Measurements from ENCODE around the gene OTOF.

Gene OTOF

DNA sequence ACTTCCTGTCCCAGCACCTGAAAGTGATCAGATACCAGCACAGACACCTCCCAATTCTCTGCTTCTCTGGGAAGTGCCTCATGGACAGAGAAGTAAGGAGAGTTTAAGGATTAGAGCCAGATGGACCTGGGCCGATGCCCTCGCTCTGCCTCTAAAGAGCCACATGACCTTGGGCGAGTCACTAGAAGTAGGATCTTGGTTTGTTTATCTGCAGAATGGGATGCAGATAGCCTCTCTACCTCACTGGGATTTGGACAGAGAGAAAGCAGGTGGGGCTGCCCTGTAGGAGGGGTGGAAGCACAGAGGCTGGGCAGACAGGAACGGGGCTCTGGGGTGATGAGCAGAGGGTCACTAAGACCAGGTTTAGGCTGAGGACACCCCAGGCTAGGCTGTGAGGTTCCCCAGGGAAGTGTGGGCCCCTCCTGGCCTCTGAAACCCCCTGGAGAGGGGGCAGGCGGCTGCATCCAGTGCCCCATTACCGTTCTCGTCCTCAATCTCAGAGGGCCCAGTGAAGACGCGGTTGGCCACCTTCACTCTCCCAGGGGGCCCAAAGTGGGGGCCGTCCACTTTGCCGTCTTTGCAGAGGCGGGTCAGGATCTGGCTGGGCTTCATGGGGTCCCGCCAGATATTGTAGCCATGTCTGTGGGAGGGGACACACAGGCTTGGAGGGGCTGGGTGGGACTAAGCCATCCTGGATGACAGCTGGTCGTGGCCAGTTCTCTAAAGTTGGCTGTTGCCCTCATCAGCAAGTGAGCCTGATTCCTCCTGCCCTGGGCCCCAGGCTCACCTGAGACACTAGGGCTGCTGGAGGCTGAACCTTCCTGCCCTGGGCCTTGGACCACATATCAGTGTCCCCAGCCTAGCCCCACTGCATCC is 13.3 kb downstream of the OTOF start:
- no peak for DNase-seq

DNA sequence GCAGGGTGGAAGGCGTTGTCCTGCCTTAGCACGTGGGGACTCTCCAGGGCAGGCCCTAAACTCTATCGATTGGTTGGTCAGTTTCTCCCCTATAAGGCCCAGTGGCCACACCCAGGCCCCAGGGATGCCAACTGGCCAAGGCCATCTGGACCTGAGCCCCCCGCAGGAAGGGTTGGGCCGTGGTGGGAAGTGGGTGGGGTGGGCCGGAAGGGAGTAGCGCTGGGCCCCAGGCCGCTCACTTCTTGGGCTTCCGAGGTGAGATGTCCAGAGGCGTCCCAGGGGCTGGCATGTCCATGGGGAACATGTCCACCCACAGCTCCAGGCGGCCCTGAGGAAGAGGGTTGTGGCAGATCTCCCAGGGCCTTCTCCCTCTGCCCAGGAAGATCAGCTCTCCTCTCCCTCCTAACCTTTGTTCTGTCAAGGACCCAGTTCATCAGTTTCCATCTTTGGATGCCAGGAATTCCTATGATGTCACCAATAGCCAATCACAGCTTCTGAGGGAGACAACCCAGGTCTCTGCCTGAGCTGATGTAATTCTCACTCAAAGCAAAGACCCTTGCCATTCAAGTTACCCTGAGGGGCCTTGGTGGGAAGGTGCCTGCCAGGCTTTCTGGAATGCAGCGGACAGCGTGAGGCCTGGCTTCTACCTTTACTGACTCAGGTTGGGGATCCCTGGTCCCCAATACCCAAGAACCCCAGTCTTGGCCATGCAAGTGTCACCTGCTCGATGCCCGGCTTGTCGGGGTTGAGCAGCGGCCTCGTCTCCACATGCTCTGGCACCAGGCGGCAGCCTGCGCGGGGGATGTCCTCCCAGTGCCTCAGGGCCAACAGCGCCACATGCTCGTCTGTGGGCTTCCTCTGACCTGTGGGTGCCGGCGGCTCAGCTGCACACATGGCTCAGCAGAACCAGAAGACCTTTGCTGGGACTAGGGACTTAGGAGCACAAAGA is 14.4 kb downstream of the OTOF start:
- no peak for DNase-seq

DNA sequence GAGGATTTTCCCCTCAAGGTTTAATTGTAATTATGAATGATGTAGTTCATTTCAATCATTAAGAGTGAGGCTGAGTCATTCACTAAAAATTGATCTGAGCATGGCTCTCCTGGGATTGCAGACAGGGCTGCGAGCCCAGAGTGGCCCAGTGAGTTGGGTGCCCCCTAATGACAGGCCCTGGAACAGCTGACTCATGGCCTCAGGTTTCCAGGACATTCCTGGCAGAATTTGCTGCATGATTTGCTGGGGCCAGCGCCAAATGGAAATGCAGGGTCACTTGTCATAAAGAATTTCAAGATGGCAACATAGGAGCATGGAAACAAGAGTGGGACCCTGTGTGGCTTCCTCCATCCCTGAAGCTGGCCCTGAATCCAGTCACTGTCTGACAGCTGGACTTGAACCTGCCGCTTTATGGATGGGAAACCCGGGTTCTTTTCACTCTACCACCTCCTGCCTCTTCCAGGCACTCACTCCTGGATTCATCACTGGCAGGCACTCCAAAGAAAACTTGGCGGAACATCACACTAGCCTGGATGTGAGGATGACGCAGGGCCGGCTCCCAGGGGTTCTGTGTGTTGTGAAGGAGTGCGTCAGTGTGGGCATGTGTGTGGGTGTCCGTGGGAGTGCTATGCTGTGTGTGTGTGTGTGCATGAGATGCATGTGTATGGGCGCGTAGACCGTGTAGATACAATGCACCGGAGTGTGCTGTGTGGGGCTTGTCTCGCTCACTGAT is 15.2 kb downstream of the OTOF start:
- DNase-seq = no peak

DNA sequence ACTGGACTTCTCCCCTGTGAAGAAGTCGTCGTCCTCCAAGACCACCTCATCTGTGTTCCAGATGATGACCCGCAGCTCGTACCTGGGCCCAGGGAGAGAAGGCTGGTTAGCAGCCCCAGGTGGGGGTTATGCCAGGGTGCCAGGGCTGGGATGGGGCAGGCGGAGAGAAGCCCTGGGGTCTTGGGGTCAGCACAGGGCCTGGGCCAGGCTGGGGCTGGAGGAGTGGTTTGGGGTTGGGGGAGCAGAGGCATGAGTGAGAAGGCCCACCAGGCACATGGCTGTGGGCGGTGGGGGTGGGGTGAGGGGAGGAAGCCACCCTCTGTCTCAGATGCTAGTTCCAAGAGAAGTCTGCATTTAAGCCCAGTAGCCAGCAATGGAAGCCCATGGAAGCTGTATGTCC is 15.8 kb downstream of the OTOF start:
- DNase-seq = no peak

DNA sequence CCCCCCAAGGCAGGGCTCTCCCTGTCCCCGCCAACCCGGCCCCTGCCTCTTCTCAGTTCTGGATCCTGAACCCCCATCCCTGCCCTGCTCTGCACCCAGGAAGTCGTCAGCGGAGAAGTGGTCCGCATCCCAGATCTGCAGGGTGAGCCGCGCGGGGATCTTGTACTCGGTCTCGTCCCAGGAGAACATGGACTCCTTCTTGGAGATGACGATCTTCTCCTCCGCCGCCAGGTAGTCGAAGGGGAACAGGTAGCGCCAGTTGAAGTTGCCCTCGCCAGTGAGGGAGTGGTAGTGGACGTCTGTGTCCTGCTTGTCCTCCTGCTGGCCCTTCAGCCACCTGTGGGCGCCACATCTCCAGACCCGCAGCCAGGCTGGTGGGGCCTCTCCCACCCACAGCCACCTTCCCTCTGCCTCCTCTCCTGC is 16.3 kb downstream of the OTOF start:
- no peak for DNase-seq

DNA sequence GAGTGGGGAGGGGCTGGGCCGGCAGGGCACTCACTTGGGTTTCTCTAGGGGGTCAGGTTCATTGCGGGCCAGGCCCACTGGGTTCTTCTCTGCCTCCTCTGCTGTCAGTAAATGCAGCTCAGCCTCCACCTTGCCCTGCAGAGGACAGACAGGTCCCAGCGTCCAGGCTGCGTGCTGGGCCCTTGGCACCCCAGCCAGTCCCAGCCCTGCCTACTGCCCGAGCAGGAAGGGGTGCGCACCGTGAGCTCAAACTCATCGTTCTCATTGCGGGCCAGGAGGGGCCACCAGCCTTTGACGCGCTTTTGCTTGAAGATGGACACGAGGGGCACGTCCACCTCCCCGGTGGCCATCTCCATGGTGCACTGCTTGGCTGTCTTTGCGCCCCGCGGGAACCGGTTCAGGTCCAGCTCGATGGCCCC is 17.3 kb downstream of the OTOF start:
- no peak for DNase-seq

DNA sequence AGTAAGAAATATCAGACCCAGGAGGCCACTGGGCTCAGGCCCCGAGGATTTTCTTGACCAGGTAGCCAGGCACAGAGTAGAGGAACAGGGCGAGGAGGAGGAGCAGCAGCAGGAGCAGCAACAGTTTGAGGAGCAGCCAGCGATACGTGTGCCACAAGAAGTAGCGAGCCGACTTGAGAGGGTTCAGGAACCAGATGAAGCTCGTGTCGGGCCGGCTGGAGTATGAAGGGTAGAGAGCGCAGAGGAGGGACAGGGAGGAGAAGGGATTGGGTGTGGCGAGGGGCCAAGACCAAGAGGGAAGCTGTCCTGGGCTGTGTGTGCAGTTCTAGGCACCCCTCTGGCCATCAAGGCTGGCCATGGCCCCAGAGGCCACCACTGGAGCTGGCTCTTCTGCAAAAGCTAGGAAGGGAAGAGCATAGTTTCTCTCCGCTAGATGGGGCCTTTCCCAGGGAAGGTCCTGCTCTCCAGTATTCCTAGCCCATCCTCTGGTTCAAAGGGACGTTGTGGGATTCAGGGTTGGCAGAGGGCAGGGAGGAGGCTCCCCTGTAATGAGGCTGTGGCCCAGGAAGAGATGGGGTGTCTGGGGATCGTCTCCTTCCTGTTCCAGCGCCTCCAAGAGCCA is 17.8 kb downstream of the OTOF start:
- no peak for DNase-seq

DNA sequence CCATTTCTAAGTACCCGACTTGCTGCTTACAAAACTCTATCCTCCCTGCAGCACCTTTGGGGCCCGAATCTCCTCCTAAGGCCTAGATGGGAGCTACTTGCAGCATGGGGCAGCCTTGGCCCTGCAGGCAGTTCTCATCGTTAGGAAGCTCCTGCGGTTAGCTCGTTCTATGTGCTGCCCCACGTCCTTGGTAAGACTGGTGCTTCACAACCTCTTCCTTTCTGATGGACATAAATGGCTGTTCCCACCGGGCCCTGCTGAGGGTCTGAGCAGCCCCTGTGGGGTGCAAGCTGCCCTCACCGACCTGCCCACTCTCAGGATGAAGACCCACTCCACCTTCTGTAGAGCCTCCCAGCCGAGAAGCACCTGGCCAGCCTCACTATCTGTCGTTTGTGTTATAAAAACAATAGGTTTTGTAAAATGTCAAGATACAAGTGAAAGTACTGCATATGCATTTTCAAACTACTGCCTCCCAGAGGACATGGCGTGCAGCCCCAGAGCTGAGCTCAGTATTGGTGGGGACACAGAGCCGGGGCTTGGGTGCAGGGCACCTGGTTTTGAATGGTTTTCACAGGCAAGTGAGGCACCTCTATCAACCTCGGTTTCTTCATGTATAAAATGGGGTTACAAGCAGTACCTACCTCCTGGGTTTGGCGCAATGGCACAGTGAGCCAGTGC is 19.4 kb downstream of the OTOF start:
- DNase-seq = no peak

DNA sequence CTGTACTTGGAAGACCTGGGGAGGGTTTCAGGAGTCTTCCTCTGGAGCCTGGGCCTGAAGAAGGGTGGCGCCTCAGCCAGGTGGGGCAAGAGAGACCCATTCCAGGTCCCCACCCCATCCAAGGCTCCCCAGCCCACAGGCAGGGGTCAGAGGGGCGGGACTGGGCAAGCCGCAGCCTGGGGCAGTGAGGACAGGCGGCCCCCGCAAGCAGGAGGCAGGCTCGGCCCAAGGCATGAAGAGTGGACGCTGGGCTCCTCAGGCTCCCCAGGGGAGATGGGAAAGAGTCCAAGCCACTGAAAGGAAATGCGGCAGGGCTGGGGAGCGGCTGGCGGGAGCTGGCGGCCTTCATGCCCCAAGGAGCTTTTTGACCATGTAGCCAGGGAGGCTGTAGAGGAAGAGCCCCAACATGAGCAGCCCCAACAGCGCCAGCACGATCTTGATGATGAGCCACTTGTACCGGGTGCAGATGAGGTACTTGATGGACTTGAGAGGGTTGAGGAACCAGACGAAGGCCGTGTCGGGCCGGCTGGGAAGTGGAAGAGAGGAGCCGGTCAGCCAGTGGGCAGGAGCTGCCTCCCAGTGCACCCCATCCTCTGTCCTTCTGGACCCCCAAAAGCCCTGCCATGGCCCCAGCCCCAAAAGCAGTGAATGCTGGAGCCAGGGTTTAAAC is 20.1 kb downstream of the OTOF start:
- DNase-seq = no peak

DNA sequence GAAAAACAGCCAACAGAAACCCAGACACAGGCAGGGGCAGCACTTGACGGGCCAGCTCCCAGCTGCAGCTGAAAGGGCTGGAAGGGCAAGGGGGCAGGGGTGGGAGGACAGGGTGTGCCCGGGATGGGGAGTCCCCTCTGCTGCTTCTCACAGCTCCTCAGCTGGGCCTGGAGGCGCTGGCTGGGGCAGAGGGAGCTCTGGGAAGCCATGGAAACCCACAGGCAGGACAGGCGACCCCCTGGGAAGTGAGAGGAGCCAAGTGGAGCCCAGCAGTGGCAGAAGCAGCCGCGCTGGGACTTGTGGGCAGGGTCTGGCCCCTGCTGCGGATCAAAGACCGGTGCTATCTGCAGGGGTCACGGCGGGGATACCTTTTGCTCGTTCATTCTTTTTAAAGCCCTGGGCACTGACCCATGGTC is 20.7 kb downstream of the OTOF start:
- no peak for DNase-seq

DNA sequence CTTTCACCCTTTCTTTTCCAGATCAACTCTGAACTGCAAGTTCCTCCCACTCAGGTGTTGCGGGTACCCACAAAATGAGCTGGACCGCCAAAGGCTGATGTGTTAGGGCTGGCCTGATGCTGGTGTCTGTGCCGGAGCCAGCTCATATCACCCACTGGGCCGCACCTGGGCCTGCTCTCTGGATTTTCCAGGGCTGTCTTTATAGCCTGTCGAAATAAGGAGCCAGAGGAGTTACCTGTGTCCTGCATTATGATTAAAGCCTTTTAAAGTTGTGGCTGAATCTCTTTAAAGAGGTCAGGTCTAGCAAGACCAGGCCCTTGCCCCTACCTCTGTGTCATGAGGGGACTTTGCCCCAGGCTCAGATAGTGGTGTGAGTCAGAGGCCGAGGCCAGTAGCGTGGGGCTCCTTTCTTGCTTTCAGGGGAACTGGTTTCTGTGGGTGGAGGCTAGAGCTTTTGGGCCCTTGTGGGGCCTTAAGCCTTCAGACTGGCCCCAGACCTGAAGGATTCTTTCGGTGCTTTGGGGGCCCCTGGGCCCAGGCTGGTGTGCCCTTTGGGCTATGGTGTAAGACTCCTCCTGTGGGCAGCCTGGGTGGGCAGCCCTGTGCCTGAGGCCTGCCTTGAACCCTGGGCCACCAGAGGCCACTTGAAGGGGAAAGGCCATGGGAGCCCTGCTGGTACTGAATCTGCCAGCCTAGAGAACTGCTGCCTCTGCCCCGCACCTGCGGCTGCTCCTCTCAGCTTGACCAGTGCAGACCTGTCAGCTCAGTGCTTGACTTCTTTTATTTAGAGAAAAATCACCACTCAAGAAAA is 21.3 kb downstream of the OTOF start:
- DNase-seq = no peak

DNA sequence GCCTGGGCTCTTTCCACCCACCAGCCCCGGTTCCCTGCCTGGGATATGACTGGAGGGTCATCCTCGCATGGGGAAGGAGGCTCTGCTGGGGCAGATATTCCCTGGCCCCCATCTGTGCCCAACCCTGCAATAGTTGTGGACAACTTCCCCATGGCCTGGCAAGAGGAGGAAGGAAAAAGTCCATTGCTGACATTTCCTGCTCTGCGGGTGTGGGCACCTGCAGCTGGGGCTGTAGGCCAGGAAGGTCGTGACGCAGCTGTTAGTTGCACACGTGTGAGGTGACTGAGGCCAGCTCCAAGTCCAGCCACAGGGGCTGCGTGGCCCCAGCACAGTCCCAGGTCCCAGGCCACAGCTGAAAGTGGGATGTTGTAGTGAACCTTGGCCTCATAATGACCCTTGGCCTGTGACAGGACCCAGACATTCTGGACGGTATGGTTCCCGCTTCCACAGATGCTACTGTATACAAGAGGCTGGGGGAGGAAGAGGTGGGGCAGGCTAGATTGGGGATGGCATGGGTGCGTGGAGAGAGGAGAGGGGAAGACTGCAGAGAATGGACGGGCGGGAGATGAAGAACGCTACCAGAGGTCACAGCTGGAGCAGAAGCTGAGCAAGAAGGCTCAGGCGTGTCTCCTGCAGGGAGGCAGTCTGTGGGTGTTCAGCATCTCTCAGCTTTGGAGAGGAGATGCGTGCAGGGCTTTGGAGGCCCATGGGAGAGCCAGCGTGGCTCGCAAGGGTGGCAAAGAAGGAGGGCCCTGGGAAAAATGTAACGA is 22.1 kb downstream of the OTOF start:
- DNase-seq = peak in 1 of 2 donors; percentile 8

DNA sequence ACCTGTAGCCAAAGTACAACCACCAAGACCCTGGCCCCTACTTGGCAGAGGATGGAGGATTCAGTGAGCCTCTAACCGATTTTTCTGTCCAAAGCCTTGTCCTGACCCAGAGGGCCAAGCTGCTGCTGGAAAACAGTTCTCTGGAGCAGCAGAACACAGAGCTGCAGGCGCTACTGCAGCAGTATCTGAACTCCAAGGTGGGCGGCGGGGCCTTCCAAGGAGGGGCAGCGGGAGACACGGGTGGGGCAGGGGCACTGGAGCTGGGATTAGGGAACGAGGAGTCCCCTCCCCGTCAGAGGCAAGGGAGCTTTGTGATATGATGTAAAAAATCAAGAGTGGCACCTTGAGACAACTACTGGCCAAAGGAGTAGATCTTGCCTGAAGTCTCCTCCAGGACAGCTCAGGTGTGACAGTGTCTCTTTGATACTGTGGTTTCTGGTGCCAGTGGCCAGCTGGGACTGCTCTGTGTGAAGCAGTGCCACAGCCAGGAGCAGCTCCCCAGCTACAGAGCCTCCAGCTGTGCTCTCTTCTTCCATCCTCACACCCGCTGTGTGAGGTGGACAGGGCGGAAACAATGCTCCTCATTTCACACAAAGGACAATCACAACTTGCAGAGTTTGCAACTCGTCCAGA is 22.8 kb downstream of the OTOF start:
- no peak for DNase-seq

DNA sequence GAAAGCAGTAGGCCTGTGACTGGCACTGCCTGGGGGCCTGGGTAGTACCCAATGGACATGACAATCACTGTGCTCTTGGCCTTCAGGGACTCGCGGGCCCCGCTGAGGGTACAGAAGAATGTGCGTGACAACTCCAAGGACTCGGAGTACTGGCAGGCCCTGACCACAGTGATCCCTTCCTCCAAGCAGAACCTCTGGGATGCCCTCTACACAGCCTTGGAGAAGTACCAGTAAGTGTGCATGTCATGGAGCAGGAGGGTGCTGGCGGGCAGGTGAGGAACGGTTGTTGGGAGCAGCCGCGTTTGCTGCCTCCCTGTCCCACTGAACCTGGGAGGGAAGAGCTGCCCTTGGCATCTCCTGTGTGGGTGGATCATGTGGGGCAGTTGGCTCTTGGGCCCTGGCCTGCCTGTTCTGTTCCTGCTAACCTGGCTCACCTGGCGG is 23.3 kb downstream of the OTOF start:
- no peak for DNase-seq

DNA sequence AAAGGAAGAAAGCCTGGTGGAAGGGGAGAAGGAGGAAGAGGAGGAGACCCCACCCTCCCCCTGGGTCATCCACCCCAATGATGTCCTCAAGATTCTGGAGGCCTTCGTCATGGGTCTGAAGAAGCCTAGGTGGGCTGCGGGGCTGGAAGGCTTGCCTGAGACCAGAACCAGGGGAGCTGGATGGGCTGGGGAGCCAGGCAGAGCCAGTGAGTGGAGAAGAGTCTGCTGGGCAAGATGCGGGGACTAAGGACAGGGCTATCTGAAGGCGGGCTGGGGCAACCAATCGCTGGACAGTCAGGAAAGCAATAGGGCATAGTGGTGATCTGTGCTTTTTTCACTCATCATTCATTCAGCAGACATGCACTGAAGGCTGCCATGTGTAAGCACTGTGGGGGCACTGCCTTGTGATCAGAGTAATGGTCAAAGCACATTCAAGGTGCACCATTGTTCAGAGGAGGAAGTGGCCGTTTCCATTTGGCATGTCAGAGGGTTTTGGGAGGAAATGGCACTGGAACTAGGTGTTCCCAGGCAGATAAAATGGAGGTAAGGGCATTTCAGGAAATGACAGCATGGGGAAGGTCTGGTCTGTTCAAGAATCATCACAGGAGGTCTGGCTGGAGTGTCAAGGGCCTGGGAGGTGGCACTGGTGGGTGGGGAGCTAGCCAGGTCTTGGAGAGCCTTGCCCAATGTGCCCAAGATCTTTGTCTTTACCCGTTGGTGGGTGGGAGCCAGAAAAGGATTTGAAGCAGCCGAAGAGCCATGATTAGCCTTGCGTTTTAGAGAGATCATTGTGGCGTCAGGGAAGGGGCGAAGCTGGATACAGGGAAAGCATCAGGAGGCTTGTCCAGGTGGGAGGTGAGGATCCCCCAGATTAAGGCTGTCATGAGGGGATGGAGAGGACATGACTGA is 24.2 kb downstream of the OTOF start:
- no peak for DNase-seq

DNA sequence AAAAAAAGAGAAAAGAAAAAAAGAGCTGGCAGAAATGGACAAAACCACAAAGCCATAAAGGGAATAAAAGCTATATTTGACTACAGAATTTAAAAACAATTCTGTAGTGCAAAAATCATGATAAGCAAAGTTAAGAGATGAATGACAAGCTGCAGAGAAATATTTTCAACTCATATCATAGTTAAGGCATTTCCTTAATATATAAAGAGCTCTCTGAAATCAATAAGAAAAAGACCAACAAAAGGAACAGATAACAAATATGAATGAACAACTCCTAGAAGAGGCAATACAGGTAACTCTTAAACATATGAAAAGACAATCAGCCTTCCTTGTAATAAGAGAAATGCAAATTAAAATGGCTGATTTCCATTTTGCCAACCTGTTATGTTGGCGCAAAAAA is 26.2 kb downstream of the OTOF start:
- DNase-seq = no peak

DNA sequence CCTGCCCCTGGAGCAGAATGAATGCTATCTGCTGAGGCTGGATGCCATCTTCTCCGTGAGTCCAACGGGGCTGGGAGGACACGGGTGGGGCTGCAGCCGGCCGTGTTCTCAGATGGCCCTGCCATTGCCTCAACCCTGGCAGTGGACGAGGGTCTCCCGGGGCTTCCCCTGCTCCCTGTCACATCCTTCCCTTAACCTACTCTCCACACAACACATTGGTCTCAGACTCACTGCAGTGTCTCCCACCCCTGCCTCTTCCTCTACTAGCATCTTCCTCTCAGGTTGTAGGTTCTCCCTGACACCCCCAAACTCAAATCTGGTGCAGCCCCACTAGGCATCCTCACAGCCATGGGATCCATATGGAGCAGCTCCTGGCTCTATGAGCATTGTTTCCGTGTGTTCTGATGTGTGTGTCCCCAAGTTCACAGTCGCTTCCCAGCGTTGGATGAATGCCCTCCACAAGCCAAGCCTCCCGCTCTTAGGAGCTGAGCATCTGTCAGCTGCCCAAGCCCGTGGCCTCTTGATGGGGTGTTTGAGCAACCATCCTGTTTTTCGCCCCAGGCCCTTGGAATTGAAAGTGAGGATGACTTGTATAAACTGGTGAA is 27.8 kb downstream of the OTOF start:
- no peak for DNase-seq
